Amygdala (tissue), 56 donors: ENCODE measurements around the gene INTS6.
"Not testable (repeated sequence)": the region's sequence is repeated elsewhere in the genome, so short reads cannot be mapped to it uniquely, and the experiment has no call there.

Experiments
- DNase-seq, 56 donors: peaks; one replicate each; lab custom pipeline; 2025; lab: John Stamatoyannopoulos, UW

Gene INTS6

DNA sequence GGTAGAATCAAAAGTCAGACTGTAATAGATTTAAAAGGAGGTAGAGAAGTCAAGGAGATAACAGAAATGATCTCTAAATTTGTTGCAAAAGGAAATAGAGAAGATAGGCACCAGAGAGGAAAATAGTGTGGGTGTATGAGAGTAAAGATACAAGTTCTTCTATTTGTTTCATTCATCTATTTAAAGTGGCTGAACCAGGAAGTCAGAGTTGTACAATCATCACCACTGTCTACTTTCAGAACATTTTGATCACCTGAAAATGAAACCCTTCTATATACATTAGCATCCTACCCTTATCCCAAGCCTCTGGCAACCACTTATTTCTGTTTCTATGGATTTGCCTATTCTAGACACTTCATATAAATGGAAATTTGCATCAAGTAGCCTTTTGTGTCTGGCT is 36.7 kb downstream of the INTS6 start:
- no peak for DNase-seq

DNA sequence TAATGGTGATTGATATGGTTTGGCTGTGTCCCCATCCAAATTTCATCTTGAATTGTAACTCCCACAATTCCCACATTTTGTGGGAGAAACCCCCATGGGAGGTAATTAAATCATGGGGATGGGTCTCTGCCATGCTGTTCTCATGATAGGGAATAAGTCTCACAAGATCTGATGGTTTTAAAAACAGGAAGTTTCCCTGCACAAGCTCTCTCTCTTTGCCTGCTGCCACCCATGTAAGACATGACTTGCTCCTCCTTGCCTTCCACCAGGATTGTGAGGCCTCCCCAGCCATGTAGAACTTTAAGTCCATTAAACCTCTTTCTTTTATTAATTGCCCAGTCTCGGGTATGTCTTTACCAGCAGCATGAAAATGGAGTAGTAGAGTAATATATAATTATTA is 37.5 kb downstream of the INTS6 start:
- not testable (repeated sequence) for DNase-seq

DNA sequence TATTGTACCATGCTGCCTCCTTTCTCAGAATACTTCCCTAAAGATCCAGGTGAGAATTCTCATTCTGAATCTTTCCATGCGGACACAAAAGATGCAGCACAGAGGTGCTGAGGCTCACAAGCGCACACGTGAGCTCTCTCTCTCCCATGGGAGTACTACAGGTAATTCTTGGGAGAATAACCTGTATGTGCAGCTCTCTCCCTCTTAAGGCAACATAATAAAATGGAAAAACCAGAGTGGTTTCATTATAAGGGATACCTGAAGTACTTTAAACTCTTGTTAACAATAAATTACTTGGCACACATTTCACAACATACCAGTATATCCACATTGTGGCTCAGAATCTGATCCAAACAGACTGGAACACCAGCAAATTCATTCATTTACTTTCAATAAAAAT is 40.4 kb downstream of the INTS6 start:
- DNase-seq = no peak

DNA sequence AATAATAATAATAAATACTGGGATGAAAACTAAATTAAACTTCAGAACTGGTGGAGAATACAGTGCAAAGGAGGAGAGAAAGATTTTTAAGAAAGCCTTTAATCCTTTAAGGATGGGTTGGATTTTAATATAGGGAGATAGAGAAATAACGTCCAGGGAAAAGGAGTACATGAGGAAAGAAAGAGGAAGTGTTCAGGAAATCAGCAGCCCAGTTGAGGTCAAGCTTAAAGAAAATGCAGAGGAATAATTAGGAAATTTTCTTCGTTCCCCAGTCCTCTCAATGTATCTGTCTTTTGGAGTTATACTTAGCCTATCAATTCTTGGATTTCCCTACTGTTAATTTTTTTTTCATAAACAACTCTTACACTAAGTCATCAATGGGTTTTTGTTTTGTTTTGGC is 47.7 kb downstream of the INTS6 start:
- DNase-seq = no peak

DNA sequence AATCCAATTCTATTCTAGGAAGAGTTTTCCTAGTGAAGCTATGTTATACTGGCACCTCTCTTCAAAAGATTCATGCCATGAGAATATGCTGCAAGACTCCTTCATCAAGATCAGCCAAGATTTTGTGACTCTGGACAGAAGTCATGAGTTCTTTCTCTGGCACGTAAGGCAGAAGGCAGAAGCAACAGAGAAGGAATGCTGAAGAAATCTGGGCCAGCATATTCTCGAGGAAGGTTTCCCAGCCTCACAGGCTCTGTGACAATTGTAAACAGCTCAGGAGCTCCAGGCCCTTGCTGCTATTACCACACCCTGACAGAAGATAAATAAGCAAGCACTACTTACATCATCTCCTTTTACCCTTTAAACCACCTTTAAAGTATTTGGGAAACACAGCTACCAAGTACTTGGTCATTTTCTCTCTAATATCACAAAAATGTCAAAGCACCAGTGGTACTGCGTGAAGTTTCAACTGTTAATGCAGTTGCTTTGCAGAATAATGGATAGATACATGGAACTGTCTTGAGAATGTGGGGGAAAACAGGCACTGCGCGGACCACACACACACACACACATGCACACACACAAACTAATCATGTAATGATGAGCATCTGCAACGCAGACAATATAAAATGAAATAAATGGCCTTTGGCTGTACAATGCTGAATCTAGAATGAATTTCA is 55.4 kb downstream of the INTS6 start:
- DNase-seq = no peak

DNA sequence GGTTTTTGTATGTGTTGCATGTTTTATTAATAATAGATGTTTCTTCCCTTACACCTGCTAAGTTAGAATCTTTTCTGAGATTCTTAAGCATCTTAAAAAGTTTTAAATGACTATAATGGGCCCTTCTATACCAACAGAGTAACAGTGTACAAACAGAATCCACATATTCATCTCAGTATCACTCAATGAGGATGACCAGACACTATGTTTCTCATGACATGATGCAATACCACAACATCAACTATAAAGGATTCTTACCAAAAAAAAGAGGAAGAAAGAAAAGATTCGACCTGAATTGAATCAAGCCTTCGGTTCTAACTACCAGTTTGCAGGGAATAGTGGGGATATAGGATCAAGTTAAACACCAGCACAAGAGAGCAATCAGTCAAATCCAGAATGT is 56.5 kb downstream of the INTS6 start:
- DNase-seq = no peak

DNA sequence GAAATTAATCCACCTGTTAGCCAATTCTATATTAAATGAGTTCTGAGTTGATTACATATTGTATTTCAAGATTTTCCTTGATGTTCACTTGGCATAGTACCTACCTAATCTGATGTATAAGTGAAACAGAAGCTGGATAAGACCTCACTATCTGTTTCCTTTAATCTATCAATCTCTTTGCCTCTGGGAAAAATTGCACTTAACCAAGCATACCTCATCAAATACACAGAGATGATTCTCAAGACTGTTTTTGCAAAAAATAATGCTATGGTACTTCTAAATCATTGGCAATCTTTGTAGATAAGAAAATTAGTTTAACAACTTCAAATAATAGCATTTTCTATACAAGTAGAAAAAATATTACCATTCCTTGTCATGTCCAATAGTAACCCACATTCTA is 58.1 kb downstream of the INTS6 start:
- no peak for DNase-seq

DNA sequence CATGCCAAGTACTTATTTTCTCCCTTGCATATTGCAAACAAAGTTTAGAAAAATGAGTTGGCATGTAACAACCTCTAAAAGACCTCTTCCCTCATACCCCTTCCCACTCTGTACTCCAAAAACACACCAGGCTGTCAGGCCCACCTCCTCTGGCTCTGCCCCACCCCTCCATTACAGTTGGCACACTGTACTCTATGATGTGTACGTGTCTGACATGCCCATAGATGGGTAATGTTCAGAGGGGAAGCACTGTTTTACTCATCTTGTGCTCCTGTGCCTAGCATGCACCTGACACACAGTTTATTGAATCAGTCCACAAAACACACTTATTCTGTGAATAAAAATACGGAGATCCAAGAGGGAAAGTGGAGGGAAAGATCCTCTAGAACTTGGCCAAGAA is 67.7 kb downstream of the INTS6 start:
- DNase-seq = no peak

DNA sequence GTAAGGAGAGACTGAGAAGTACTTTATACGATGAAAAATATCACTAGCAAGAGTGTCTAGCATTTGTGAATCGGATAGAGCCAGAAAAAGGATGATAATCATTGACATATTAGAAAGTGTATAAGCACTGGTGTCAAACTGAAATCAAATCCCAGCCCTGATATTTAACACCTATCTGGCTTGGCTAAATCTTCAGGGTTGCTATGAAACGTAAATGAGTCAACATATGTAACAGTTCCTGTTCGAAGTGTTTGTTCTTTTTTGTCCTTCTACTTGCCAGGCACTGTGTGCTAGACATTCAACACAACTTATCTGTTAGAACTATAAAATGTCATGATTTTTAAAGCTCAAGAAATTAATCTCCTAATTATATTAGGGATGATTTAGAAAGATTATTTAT is 72.6 kb downstream of the INTS6 start:
- DNase-seq = no peak

DNA sequence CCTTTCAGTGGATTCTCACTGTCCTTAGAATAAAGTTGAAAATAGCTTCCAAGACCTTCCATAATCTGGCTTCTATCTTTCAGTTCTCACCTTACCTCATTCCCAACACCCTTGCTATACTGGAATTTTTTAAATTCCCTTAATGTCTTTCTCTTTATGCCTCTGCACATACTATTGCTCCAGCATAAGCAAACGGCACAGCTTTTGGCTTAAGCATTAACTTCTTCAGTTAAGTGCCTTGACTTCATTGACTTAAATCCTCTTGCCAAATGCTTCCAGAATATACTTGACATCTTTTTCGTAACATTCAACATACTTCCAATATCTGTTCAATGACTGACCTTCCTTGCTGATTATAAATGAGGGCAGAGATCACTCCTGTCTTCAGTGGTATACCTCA is 79.4 kb downstream of the INTS6 start:
- DNase-seq = no peak

DNA sequence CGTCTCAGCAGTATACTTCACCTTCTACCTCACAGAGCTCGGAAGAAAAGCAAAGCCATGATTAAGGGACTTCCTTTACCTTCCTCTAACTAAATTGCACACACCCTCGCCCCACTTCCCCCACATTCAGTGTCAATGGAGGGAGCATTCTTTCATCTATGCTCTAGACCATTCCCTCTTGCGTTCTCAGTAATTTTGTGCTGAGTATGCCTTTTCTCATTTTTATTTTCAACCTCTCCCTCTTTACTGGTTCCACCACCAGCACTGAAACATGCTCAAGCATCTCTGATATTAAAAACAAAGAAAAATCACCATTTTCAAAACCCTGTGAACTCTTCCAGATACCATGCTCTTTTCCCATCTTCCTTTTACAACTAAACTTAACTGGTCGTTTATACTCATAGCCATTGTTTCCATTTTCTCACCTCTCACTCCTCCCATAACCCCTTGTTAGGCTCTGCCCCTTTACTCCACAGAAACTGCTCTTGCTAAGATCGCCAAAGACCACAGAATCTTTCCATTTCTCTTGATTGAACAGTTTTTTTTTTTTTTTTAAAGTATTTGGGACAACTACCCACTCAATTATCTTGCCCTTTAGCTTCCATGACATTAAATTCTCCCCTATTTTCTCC is 81.0 kb downstream of the INTS6 start:
- no peak for DNase-seq

DNA sequence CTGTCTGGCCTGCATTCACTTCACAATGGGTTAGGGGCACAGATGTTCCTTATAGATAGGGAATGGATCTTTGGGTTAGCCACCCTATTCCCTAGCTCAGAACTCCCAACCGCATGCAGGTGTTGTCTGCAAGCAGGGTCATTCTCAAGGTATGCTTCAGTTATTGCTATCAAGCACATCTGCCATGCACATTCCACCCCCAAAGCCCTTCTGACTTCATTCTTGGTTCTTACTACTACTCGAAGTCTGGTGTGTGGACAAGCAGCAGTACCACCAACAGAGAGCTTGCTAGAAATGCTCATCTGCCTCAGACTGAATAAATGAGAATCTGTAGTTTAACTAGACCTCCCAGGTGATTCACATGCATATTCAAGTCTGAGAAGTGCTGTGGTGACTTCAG is 82.0 kb downstream of the INTS6 start:
- DNase-seq = no peak

DNA sequence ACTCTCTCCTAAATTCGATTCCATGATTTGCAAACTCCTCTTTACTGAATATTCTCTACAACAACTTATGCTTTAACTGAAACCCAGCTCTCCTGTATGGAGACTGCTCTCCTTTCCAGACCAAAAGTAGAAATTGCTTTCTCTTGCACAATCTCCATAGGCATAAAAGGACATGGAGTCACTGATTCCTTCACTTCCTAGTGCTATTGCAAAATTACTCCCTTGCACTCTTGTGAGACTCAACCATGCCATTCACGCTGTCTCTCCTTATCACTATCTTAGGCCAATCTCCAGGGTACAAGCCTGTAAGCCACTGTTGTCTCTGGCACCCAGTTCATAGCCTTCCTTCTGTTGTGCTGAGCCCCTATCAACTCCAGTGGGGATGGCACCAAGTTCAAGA is 82.7 kb downstream of the INTS6 start:
- DNase-seq = no peak

DNA sequence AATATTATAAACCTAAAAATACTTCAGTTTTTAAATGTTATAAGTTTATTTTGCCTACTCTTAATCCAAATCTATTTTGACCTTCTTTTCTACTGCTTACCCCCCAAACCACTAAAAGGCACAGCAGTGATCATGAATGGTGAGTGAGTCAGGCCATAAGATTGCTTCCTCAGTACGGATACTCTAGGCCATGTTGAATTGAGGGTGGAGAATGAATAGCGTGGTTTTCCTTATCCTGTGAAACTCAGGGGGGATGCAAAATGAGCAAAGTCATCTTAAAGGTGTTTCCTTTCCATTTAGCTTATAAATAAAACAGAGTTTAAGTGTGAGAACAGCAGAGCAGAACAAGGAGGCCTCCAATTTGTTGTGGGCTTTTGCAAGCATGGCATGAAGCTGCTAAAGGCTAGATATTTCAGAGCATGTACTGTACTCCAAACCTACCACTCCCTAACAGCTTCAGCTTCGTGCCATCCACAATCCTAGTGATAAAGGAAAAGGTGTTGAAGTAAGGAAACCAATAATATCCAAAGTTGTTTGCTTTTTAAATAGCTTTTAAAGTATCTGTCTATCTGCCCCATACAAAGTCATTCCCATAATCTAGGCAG is 88.3 kb downstream of the INTS6 start:
- DNase-seq = no peak

DNA sequence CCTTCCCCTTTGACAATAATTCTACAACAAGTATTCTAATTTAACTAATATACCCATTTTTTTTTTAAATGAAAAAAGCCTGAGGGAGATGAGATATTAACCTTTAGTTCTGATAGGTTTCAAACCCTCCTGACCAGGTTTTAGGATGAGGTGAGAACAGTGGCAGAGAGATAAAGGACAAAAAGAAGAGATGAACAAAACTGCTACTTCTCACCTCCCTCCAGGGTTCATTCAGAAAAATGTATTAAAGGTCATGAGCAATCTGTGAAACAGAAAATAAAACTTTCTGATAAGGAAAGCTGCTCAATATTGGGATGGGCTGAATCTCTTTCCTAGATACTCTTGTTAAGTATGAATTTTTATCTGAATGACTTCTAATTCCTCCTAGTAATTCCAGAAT is 89.2 kb downstream of the INTS6 start:
- no peak for DNase-seq

DNA sequence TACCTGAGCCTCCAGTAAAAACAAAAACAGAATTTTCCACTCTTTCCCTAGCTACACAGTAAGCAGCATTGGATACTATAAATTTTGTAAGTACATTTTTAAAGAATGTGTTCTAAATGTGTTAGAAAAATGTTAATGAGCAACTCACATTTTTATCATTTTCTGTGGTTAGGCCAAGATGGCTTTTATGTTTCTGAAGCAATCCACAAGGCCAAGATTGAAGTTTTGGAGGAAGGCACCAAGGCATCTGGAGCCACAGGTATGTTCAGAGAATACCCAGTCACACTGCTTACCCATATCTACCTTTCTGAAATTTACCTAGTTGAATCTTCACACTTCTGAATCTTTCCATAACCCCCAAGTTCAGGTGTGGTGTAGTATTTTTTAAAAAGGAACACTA is 91.7 kb downstream of the INTS6 start:
- DNase-seq = no peak

DNA sequence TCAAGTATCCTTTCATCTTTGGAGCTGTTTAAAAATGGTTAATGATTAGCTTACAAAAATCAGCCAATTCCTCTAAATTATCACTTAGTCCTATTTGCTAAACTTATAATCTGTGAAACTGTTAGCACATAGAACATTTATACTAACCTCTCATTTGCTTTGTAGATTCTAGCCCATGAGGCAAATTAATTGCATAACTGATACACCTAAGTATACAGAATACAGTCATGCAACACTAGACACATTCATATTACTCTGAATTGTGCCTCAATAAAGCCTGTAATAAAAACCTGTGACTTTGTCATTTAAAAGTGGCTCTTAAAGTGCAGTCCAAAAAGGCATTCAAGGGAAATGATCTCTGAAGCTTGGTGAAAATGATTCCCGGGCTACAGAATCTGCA is 92.3 kb downstream of the INTS6 start:
- DNase-seq = no peak

DNA sequence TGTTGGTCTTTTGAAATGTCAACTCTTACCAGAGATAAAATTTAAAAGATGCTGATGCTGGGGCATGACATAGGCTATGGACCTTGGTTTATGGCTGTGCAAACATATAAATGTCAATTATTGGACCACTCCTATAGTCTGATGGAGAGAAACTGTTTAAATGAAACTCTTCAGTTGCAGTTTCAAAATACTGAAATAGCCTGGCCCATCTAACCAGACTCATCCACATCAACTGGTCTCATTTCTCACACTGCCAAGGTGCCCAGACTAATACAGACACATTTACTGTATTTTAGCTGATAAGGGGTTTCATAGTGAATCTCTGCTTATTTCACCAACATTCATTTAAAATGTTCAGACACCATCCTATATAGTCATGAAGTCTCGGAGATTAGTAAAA is 93.5 kb downstream of the INTS6 start:
- no peak for DNase-seq

DNA sequence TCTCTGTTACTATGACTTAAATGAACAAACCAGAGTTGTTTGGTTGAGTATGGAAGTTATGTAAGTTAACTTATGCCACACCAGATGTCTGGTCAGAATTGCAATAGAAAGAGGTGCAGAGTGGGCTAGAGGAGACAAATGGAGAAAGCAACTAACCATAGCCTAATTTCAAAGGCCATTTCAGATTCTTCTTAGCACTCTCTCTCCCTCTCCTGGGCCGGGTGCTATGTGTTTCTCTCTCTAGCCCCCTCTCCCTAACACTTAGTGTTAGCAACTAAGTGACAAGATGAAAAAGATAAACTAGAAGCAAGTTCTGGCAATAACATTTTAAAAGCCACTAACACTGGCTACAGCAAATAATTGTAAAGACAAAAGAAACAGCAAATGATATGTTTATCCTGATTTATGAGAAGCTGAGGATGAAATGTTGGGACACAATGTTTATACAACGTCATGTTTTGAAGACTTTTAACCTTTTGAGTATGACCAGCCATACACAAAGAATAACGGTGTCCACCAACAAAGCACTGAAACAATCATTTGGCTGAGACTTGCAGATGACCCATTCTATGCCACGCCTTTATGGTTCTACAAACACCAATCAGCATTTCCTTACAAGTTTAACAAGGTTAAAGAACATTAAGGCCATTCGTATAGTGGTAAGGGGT is 94.8 kb downstream of the INTS6 start:
- no peak for DNase-seq

DNA sequence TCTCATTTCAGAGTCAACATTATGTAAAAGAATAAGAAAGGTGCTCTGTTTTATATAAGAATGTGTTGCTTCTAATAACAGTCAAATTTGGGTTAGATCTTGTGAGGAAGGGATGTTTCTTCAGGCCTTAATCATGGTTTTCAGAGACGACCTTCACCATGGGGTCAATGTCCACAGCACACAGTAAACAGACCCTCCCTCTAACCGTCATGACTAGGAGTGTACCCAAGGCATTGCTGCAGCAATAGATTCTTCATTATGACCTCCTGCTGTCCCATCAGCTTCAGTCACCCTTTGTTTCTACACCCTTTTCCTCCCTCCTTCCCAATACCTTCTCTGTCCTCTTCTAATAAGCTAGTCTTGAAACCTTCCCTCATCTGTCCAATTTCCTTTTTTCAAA is 97.6 kb downstream of the INTS6 start:
- no peak for DNase-seq

DNA sequence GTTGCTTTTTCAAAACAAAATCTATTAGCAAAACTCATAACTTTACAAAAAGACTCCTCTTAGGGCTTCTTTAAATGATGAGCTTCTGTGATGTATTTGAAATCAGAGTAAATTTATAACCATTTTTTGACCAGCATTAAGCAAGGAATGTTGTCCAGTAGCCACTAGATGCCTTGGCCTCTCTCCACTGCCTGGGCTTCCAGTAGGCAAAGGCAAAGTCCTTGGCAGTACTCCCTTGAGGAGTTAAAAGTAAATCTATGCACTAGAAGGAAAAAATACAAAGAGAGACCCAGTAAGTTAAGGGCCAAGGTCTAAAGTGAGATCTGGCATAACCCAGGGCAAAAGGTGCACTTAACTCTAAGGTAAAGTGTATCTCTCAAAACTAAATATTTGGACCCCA is 103.8 kb downstream of the INTS6 start:
- no peak for DNase-seq
